ENCODE results near the gene MSMO1. TPM values are rescaled to one million over a fixed set of nuclear protein-coding genes. Genes with fewer than 3 reads are reported as not detected.

The MSMO1 gene
- total RNA-seq, 1 experiment from 2014 or later: 72.9 TPM

GRCh38 chr4:165378745-165379677 is 51.5 kb downstream of the MSMO1 start, which contains the start of gene CPE:
TSS of gene CPE (plus strand) at chr4:165379008. CDS start at chr4:165379222, 214 bp downstream.
- DNase-seq (ENCODE audit: low spot score): peak; percentile 72
- ChIA-PET POLR2A (no interaction called here), CTCF (interaction anchor here (0.7 to 1.8 kb wide), 7 partner anchors 19 to 331 kb away, joined by 3 to 8 read pairs (median 4); no protein-coding TSS in a partner anchor)
- Mint-ChIP-seq H3K4me1 (peaks cover 33% of the 10 kb centered on the region), H3K36me3 (no peaks in the 10 kb centered on the region), H3K27me3 (ENCODE audit: low read depth) (peaks cover 27% of the 10 kb centered on the region), H3K27ac (no peak within 1 kb of the TSS), H3K9me3 (no peaks in the 10 kb centered on the region), H3K4me3 (peak within 1 kb of the TSS; percentile 70)
- peak; percentile 82 for ATAC-seq
- TF ChIP-seq ZSCAN18 (CRISPR knock-in tag; IDR thresholded peaks at IDR 0.05): no peak
- no peak for TF ChIP-seq ZNF138 (CRISPR knock-in tag; conservative IDR thresholded peaks at IDR 0.05)
- no peak for TF ChIP-seq CREB1 (CRISPR knock-in tag; IDR thresholded peaks at IDR 0.05)
- TF ChIP-seq ZNF317 (CRISPR knock-in tag; IDR thresholded peaks at IDR 0.05; ENCODE audit: borderline replicate concordance, low read depth): no peak
- TF ChIP-seq PRDM15 (CRISPR knock-in tag; IDR thresholded peaks at IDR 0.05): no peak
- no peak for TF ChIP-seq EMX1 (CRISPR knock-in tag; IDR thresholded peaks at IDR 0.05)
- no peak for TF ChIP-seq GTF2I (CRISPR knock-in tag; conservative IDR thresholded peaks at IDR 0.05)
- TF ChIP-seq GRHL2 (CRISPR knock-in tag; IDR thresholded peaks at IDR 0.05; ENCODE audit: insufficient replicate concordance, severe bottlenecking): no peak
- TF ChIP-seq, protein P1, sequence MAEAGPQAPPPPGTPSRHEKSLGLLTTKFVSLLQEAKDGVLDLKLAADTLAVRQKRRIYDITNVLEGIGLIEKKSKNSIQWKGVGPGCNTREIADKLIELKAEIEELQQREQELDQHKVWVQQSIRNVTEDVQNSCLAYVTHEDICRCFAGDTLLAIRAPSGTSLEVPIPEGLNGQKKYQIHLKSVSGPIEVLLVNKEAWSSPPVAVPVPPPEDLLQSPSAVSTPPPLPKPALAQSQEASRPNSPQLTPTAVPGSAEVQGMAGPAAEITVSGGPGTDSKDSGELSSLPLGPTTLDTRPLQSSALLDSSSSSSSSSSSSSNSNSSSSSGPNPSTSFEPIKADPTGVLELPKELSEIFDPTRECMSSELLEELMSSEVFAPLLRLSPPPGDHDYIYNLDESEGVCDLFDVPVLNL (CRISPR knock-in tag; IDR thresholded peaks at IDR 0.05; ENCODE audit: borderline replicate concordance, low read depth): no peak
- TF ChIP-seq, protein P2, sequence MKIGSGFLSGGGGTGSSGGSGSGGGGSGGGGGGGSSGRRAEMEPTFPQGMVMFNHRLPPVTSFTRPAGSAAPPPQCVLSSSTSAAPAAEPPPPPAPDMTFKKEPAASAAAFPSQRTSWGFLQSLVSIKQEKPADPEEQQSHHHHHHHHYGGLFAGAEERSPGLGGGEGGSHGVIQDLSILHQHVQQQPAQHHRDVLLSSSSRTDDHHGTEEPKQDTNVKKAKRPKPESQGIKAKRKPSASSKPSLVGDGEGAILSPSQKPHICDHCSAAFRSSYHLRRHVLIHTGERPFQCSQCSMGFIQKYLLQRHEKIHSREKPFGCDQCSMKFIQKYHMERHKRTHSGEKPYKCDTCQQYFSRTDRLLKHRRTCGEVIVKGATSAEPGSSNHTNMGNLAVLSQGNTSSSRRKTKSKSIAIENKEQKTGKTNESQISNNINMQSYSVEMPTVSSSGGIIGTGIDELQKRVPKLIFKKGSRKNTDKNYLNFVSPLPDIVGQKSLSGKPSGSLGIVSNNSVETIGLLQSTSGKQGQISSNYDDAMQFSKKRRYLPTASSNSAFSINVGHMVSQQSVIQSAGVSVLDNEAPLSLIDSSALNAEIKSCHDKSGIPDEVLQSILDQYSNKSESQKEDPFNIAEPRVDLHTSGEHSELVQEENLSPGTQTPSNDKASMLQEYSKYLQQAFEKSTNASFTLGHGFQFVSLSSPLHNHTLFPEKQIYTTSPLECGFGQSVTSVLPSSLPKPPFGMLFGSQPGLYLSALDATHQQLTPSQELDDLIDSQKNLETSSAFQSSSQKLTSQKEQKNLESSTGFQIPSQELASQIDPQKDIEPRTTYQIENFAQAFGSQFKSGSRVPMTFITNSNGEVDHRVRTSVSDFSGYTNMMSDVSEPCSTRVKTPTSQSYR (CRISPR knock-in tag; IDR thresholded peaks at IDR 0.05): no peak
- TF ChIP-seq ARID4B (CRISPR knock-in tag; IDR thresholded peaks at IDR 0.05; ENCODE audit: borderline replicate concordance): peak; percentile 67; the same call in 1 of the 2 replicates
- TF ChIP-seq CREM (CRISPR knock-in tag; IDR thresholded peaks at IDR 0.05): peak; percentile 54; the same call in 1 of the 2 replicates
- TF ChIP-seq ZMAT4 (CRISPR knock-in tag; IDR thresholded peaks at IDR 0.05): no peak
- no peak for TF ChIP-seq MXD4 (CRISPR knock-in tag; IDR thresholded peaks at IDR 0.05; ENCODE audit: borderline replicate concordance)
- no peak; the same call in 1 of the 2 replicates for TF ChIP-seq ELF4 (CRISPR knock-in tag; IDR thresholded peaks at IDR 0.05; ENCODE audit: low read depth)
- no peak for TF ChIP-seq IRF1 (CRISPR knock-in tag; IDR thresholded peaks at IDR 0.05)

Measured in WTC11 (cell line).